Vagina (tissue), 2 donors: ENCODE data around the gene CDO1.

ENCODE experiments used
- CTCF ChIP-seq, 3 experiments: fragments of 450-650 bp in 2 of 3; fragments of 200-600 bp in 1 of 3; sonication (generic) in 1 of 3; IDR thresholded peaks; one replicate each; pipeline ENCODE4 v1.5.1; 2017 to 2019; ENCODE audit warnings: antibody characterized with exemption in 3 of 3, mild to moderate bottlenecking in 2 of 3, moderate library complexity in 2 of 3
- POLR2AphosphoS5 ChIP-seq, 2 donors: sonication (generic); formaldehyde crosslinking; IDR thresholded peaks; one replicate each; pipeline ENCODE4 v1.9.0; 2017; ENCODE audit warnings: antibody characterized with exemption in 2 of 2, mild to moderate bottlenecking in 2 of 2, low read depth in 1 of 2; ENCODE audit not compliant: insufficient read depth in 1 of 2

DNA sequence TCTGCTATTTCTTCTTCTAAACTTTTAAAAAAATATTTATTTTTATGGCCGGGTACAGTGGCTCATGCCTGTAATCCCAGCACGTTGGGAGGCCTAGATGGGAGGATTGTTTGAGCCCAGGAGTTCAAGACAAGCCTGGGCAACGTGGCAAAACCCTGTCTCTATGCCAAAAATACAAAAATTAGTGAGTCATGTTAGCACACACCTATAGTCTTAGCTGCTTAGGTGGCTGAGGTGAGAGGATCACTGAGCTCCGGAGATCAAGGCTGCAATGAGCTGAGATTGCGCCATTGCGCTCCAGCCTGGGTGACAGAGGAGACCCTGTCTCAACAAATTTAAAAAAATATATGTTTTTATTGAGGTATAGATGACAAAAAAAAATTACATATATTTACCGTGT lies 30.8 kb upstream of the CDO1 start:
- no peak for TF ChIP-seq CTCF (IDR thresholded peaks at IDR 0.05)
- TF ChIP-seq POLR2AphosphoS5 (IDR thresholded peaks at IDR 0.05; ENCODE audit: insufficient read depth in 1 of 2, low read depth in 1 of 2) = peak in 1 of 2 donors; percentile 13
